ENCODE data around the gene GPBAR1. TPM values are rescaled to one million over a fixed set of nuclear protein-coding genes. Genes with fewer than 3 reads are reported as not detected.

GPBAR1 gene
- total RNA-seq, 1 donor from 2014 or later: 0.41 TPM

DNA sequence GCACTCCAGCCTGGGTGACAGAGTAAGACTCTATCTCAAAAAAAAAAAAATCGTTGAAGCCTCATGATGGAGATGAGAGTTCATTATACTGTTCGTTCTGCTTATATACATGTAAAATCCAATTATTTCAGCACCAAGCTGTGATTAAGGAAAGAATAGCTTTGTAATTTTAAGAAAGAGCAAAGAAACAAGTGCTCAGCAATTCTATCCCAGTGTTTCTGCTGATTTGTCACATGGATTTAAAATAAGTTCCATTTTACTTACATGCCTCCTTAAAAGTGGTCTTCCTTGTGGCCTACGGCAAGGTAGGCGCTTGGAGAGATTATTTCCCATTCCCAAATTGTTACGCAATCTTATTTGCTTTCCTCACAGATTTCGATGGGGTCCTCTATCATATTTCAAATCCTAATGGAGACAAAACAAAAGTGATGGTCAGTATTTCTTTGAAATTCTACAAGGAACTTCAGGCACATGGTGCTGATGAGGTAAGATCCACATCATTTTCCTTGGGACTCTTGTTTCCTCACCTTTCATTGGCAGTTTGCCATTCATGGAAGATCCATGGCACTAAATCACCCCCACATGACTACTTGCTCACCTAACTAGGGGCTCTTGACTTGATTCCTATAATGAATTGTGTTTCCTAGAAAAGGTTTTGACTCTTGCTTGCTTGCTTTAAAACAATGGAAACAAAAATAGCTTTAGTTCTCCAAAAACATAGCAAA, 32.3 kb upstream of the GPBAR1 start:
- peaks cover 62% of the 10 kb centered on the region for H3K4me1 Mint-ChIP-seq (ENCODE audit: low read depth)
- peaks cover 91% of the 10 kb centered on the region for H3K36me3 Mint-ChIP-seq (ENCODE audit: low read depth)
- peak overlapping the region; percentile 85 for H3K27ac Mint-ChIP-seq
- H3K4me3 Mint-ChIP-seq (ENCODE audit: low read depth): peak overlapping the region; percentile 47
- no peaks in the 10 kb centered on the region for H3K27me3 Mint-ChIP-seq (ENCODE audit: low read depth)
- intact Hi-C loops (cut with micrococcal nuclease): loop anchor here (1.0 to 5.0 kb wide), 3 partner anchors 10 to 669 kb away; no protein-coding TSS in a partner anchor
- DNase-seq (ENCODE audit: low spot score): no peak
- no peaks in the 10 kb centered on the region for H3K9me3 Mint-ChIP-seq

DNA sequence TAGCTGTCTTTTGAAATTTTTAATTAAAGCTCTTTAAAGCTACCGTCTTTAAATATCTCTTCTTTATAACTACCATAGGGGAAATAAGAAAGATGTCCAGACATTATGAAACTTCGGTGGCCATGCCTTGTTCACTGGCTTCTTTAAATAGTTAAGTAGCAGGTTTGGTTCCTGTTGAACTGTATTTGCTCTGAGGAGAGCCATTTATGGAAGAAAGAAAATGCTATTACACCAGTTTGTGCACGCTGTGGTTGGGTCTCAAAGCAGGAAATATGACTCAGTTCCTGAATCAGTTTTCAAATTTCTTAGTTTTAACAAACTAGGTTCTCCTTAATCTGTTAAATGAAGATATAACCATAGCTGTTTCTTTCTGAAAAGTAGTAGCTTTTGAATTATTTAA, 31.6 kb upstream of the GPBAR1 start:
- peaks cover 59% of the 10 kb centered on the region for H3K4me1 Mint-ChIP-seq (ENCODE audit: low read depth)
- no peaks in the 10 kb centered on the region for H3K27me3 Mint-ChIP-seq (ENCODE audit: low read depth)
- intact Hi-C loops (cut with micrococcal nuclease): loop anchor here (1.0 to 5.0 kb wide), 3 partner anchors 11 to 668 kb away; no protein-coding TSS in a partner anchor

DNA sequence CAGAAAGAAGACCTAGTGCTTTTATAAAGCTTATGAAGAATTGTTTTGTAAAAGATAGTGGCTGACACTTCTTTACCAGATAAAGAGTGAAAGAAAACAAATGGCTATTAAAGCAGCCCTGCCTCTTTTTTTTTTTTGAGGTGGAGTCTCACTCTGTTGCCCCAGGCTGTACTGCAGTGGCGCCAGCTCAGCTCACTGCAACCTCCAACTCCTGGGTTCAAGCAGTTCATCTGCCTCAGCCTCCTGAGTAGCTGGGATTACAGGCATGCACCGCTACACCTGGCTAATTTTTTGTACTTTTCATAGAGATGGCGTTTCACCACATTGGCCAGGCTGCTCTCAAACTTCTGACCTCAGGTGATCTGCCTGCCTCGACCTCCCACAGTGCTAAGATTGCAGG, 31.0 kb upstream of the GPBAR1 start:
- intact Hi-C loops (cut with micrococcal nuclease): loop anchor here (1.0 to 5.0 kb wide), 3 partner anchors 12 to 667 kb away; no protein-coding TSS in a partner anchor
- H3K4me3 Mint-ChIP-seq (ENCODE audit: low read depth): peak overlapping the region; percentile 17
- H3K36me3 Mint-ChIP-seq (ENCODE audit: low read depth): peaks cover 91% of the 10 kb centered on the region
- H3K27ac Mint-ChIP-seq: peak overlapping the region; percentile 89
- peaks cover 53% of the 10 kb centered on the region for H3K4me1 Mint-ChIP-seq (ENCODE audit: low read depth)
- H3K9me3 Mint-ChIP-seq: no peaks in the 10 kb centered on the region
- H3K27me3 Mint-ChIP-seq (ENCODE audit: low read depth): no peaks in the 10 kb centered on the region
- no peak for DNase-seq (ENCODE audit: low spot score)

More for the DNA sequence above, 31.6 kb upstream of the GPBAR1 start:
- peaks cover 91% of the 10 kb centered on the region for H3K36me3 Mint-ChIP-seq (ENCODE audit: low read depth)
- peak overlapping the region; percentile 85 for H3K27ac Mint-ChIP-seq
- H3K4me3 Mint-ChIP-seq (ENCODE audit: low read depth): peak overlapping the region; percentile 47
- peak; percentile 38 for DNase-seq (ENCODE audit: low spot score)
- H3K9me3 Mint-ChIP-seq: no peaks in the 10 kb centered on the region

DNA sequence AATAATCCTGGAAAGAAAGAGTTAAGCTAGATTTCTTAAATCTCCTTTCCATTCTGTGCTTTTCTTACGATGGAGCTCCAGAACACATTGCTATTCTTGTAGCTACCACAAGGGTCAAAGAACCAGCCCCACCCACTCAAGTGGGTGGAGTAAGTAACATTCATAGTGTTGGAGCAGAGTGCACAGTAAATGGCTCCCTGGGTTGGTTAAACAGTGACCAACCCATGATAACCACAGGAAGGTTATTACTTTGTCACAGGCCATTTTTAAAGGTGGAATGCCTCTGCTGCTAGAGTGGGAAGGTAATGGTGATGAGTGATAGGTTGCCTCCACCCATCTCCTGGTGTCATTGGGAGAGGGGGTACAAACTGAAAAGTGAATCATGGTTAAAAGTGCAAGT, 29.9 kb upstream of the GPBAR1 start:
- H3K9me3 Mint-ChIP-seq: no peaks in the 10 kb centered on the region
- intact Hi-C loops (cut with micrococcal nuclease): loop anchor here (1.0 kb wide), 1 partner anchor 39 kb away; the partner anchor contains the start of genes AAMP and PNKD
- H3K36me3 Mint-ChIP-seq (ENCODE audit: low read depth): peaks cover 91% of the 10 kb centered on the region
- peaks cover 43% of the 10 kb centered on the region for H3K4me1 Mint-ChIP-seq (ENCODE audit: low read depth)
- peak overlapping the region; percentile 54 for H3K4me3 Mint-ChIP-seq (ENCODE audit: low read depth)
- no peaks in the 10 kb centered on the region for H3K27me3 Mint-ChIP-seq (ENCODE audit: low read depth)
- peak overlapping the region; percentile 89 for H3K27ac Mint-ChIP-seq
- DNase-seq (ENCODE audit: low spot score): no peak

DNA sequence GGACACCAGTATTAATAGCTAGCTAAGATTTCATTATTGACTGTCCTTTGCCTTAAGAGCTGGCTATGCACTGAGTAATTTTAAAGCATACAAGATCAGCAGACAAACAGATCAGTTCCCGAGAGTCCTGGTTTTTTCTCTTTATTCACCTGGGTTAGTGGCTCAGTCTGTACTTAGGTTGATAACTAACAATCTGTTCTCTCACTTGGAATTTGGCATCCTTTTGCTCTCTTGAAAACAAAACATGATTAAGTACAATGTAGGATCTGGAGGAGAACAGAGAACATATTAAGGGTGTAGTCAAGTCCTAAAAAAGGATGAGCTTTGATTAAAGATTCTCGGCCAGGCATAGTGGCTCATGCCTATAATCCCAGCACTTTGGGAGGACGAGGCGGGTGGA, 27.3 kb upstream of the GPBAR1 start:
- Mint-ChIP-seq H3K27me3 (ENCODE audit: low read depth) (no peaks in the 10 kb centered on the region), H3K4me1 (ENCODE audit: low read depth) (peaks cover 28% of the 10 kb centered on the region), H3K4me3 (ENCODE audit: low read depth) (no peak overlapping the region), H3K27ac (no peak overlapping the region), H3K36me3 (ENCODE audit: low read depth) (peaks cover 90% of the 10 kb centered on the region), H3K9me3 (no peaks in the 10 kb centered on the region)
- intact Hi-C loops (cut with micrococcal nuclease): no loop called here
- DNase-seq (ENCODE audit: low spot score): no peak

DNA sequence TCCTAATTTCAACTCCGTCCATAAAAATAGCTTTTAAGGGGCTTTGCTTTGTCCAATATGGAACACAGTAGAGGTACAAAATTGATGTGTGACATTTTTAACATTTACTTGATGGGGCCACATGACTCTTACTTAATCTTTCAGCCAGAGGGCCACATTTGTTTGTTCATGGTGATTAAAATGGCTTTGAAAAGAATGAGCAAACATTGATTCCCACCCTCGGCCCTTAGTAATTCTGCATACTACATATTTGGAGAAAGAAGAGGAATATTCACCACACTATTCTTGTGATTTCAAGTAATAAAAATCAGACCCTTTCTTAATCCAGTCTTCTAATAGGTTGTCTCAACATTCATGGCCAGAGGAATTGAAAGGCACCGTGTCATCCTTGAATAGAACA, 26.3 kb upstream of the GPBAR1 start:
- Mint-ChIP-seq H3K27ac (no peak overlapping the region), H3K36me3 (ENCODE audit: low read depth) (peaks cover 92% of the 10 kb centered on the region), H3K27me3 (ENCODE audit: low read depth) (no peaks in the 10 kb centered on the region), H3K4me3 (ENCODE audit: low read depth) (no peak overlapping the region), H3K9me3 (no peaks in the 10 kb centered on the region), H3K4me1 (ENCODE audit: low read depth) (peaks cover 22% of the 10 kb centered on the region)
- intact Hi-C loops (cut with micrococcal nuclease): no loop called here
- no peak for DNase-seq (ENCODE audit: low spot score)

DNA sequence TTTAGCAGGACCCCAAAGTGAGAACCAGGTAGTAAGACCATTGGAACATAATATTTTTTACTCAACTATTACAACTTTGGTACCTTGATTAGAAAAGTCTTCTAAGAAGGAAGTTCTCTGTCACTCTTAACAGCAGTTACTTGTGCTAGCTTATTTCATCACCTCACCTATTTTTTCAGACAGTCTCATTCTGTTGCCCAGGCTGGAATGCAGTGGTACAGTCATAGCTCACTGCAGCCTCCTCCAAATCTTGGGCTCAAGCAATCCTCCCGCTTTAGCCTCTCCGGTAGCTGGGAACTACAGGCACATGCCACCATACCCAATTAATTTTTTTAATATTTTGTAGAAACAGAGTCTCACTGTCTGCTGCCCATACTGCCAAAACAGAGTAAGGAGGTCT, 25.8 kb upstream of the GPBAR1 start:
- no peak overlapping the region for H3K4me3 Mint-ChIP-seq (ENCODE audit: low read depth)
- no peak overlapping the region for H3K27ac Mint-ChIP-seq
- intact Hi-C loops (cut with micrococcal nuclease): no loop called here

DNA sequence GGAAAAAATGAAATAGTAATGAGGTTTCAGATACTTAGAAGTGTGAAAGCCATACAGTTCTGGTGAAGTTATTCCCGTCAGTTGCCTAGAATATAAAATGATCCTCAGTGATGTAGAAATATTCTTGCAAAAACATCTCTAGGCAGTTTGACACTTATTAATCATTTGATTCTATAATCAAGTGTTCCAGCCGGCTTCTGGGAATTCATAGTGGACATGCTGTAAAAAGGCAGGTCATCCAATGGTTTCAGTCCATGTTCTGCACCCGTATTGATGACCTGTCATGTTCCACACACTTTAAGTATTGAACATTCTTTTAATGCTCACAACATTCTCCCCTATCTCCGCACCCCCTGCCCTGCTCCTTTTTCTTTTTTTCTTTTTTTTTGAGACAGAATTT, 24.0 kb upstream of the GPBAR1 start:
- DNase-seq (ENCODE audit: low spot score): no peak
- intact Hi-C loops (cut with micrococcal nuclease): no loop called here
- Mint-ChIP-seq H3K4me3 (ENCODE audit: low read depth) (no peak overlapping the region), H3K27ac (no peak overlapping the region), H3K36me3 (ENCODE audit: low read depth) (peaks cover 94% of the 10 kb centered on the region), H3K27me3 (ENCODE audit: low read depth) (no peaks in the 10 kb centered on the region), H3K9me3 (no peaks in the 10 kb centered on the region), H3K4me1 (ENCODE audit: low read depth) (peaks cover 14% of the 10 kb centered on the region)

More for the DNA sequence above, 25.8 kb upstream of the GPBAR1 start:
- DNase-seq (ENCODE audit: low spot score): no peak
- Mint-ChIP-seq H3K27me3 (ENCODE audit: low read depth) (no peaks in the 10 kb centered on the region), H3K9me3 (no peaks in the 10 kb centered on the region), H3K4me1 (ENCODE audit: low read depth) (peaks cover 22% of the 10 kb centered on the region), H3K36me3 (ENCODE audit: low read depth) (peaks cover 94% of the 10 kb centered on the region)

DNA sequence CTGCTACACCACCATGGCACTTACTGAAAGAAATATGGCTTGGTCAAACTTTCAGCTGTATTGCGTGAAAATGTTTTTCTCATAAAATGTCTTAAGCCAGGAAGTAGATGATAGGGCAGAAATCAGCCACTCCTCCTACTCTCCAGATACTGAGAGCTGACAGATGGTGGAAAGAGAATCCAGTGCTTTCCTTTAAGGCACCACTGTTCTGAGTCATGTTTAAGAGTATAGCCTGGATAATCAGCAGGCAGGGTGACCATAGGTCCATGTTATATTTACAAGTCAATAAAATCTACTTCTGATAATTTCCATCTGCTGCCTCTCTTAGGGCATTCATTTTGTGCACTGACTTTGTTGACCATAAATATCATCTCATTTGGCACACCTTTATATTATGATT, 21.9 kb upstream of the GPBAR1 start:
- Mint-ChIP-seq H3K27me3 (ENCODE audit: low read depth) (no peaks in the 10 kb centered on the region), H3K36me3 (ENCODE audit: low read depth) (peaks cover 96% of the 10 kb centered on the region), H3K9me3 (no peaks in the 10 kb centered on the region), H3K4me3 (ENCODE audit: low read depth) (no peak overlapping the region), H3K4me1 (ENCODE audit: low read depth) (peaks cover 11% of the 10 kb centered on the region), H3K27ac (no peak overlapping the region)
- intact Hi-C loops (cut with micrococcal nuclease): no loop called here
- no peak for DNase-seq (ENCODE audit: low spot score)

DNA sequence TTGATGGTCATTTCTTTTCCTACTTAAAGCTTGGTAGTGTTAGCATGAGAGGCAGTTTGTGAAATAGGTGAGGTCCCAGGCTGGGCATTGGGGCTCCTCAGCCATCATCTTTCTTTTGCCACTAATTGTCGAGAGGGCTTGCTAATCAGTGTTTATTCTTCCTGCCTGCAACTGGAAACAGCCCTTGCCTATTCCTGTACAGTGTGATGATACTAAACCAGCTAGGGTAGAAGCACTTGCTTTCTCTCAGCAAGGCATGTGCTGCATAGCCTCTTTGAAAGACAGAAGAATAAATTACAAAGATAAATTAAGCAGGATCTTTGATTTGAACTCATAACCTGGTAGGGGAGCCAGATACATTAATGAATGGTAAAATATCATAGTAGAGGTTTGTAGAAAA, 16.6 kb upstream of the GPBAR1 start:
- intact Hi-C loops (cut with micrococcal nuclease): no loop called here
- DNase-seq (ENCODE audit: low spot score): no peak
- Mint-ChIP-seq H3K9me3 (no peaks in the 10 kb centered on the region), H3K4me3 (ENCODE audit: low read depth) (no peak overlapping the region), H3K27me3 (ENCODE audit: low read depth) (no peaks in the 10 kb centered on the region), H3K36me3 (ENCODE audit: low read depth) (peaks cover 95% of the 10 kb centered on the region), H3K4me1 (ENCODE audit: low read depth) (peaks cover 15% of the 10 kb centered on the region), H3K27ac (no peak overlapping the region)

DNA sequence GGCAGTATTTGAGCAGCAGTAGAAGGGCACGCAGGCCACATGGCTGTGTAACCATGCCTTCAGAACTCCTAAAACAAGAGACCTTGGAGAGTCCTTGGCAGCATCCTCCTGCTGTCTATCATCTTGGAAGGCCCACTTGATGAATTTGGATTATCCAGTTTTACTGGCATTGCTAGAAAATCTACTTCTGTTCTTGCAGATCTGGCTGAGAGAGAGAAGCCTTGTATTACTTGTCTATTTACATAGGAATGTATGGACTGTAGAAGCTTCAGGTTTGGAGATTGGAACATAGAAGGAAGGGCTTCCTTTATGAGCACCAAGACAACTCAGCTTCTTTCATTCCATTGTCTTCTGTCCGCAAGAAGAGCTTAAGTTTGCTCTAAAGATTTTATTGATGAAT, 16.1 kb upstream of the GPBAR1 start:
- Mint-ChIP-seq H3K4me1 (ENCODE audit: low read depth) (peaks cover 15% of the 10 kb centered on the region), H3K9me3 (no peaks in the 10 kb centered on the region), H3K36me3 (ENCODE audit: low read depth) (peaks cover 95% of the 10 kb centered on the region)

DNA sequence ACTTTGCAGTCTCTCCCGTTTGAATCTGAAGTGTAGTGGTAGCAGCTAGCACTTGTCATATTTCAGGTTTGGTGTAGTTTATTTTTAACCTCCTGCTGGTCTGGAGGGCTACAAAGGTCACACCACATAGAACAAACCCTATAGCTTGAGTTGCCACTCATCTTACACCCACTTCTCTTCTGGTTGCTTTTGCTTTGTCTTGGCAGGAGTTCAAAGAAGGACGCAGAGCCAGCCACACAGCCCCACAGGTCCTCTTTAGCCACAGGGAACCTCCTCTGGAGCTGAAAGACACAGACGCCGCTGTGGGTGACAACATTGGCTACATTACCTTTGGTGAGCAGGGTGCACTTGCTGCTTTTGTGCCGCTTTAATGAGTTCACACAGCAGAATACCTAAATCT, 15.6 kb upstream of the GPBAR1 start:
- no peak overlapping the region for H3K27ac Mint-ChIP-seq
- no peak for DNase-seq (ENCODE audit: low spot score)
- intact Hi-C loops (cut with micrococcal nuclease): no loop called here

More for the DNA sequence above, 16.1 kb upstream of the GPBAR1 start:
- DNase-seq (ENCODE audit: low spot score): no peak
- intact Hi-C loops (cut with micrococcal nuclease): no loop called here
- H3K27me3 Mint-ChIP-seq (ENCODE audit: low read depth): no peaks in the 10 kb centered on the region
- no peak overlapping the region for H3K4me3 Mint-ChIP-seq (ENCODE audit: low read depth)
- no peak overlapping the region for H3K27ac Mint-ChIP-seq

DNA sequence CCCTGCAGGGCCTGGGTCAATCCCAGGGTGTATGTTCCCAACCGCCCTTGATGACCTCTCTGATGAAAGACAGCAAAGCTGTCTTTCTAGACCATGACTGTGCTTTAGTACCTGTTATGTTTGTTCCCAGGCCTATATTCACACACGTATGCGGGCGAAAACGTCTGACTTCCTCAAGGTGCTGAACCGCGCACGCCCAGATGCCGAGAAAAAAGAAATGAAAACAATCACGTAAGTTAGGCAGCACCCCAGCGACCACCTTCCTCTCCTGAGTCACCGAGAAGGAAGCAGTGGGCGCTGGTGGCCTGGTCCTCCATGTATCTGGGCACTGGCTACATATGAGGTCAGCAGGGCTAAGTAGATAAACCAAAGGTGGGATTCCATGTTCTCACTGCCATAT, 11.1 kb upstream of the GPBAR1 start:
- no peaks in the 10 kb centered on the region for H3K27me3 Mint-ChIP-seq (ENCODE audit: low read depth)
- H3K4me1 Mint-ChIP-seq (ENCODE audit: low read depth): peaks cover 6% of the 10 kb centered on the region
- H3K36me3 Mint-ChIP-seq (ENCODE audit: low read depth): peaks cover 91% of the 10 kb centered on the region
- DNase-seq (ENCODE audit: low spot score): no peak
- no peaks in the 10 kb centered on the region for H3K9me3 Mint-ChIP-seq
- intact Hi-C loops (cut with micrococcal nuclease): no loop called here
- no peak overlapping the region for H3K27ac Mint-ChIP-seq
- no peak overlapping the region for H3K4me3 Mint-ChIP-seq (ENCODE audit: low read depth)

More for the DNA sequence above, 15.6 kb upstream of the GPBAR1 start:
- peaks cover 95% of the 10 kb centered on the region for H3K36me3 Mint-ChIP-seq (ENCODE audit: low read depth)
- peaks cover 17% of the 10 kb centered on the region for H3K4me1 Mint-ChIP-seq (ENCODE audit: low read depth)
- H3K27me3 Mint-ChIP-seq (ENCODE audit: low read depth): no peaks in the 10 kb centered on the region
- H3K9me3 Mint-ChIP-seq: no peaks in the 10 kb centered on the region
- H3K4me3 Mint-ChIP-seq (ENCODE audit: low read depth): no peak overlapping the region

Data from activated T-helper 2 cell treated with anti-CD3 and anti-CD28 coated beads, Interferon-gamma antibody, Interleukin-2, Interleukin-4, amounts not matched to agents 10 μg/mL and 5 μg/mL and 100 μg/mL, durations not matched to agents 14 hours and 24 hours and 36 hours (primary cell).